Measurements from ENCODE around the gene PCNX3. TPM values are rescaled to one million over a fixed set of nuclear protein-coding genes. Genes with fewer than 3 reads are reported as not detected.

Gene PCNX3
- total and polyA plus RNA-seq, 2 donors (not counting 3 experiments of a cell fraction or from before 2014, with no cell fraction given) = 42.6 to 53.9 TPM

- BruUV-seq (replicated peaks) = no TSS peak
- H3K9ac ChIP-seq (replicated peaks; ENCODE audit: extremely low read depth, insufficient read depth, low read length) = no peak overlapping the region
- CTCF ChIA-PET = interaction anchor here (0.9 to 2.4 kb wide), 9 partner anchors 8 to 67 kb away, joined by 3 to 19 read pairs (median 5); partner anchors contain the start of genes FAM89B and PCNX3
- no peak overlapping the region for H3K27ac ChIP-seq (ENCODE audit: insufficient read depth, low read depth, low read length)
- TF ChIP-seq CTCF (IDR thresholded peaks at IDR 0.05; ENCODE audit: extremely low read depth in 1 of 2, insufficient read depth in 1 of 2, low read depth in 1 of 2, low read length in 2 of 2) (no peak), JUN (IDR thresholded peaks at IDR 0.05; ENCODE audit: borderline replicate concordance, insufficient read depth, insufficient read length, low read depth) (no peak), POLR2A (IDR thresholded peaks at IDR 0.05; ENCODE audit: low read depth, low read length) (peak; percentile 68), POLR2AphosphoS5 (IDR thresholded peaks at IDR 0.05; ENCODE audit: insufficient read depth, low read depth, low read length) (peak; percentile 68)
- TF ChIP-seq, protein P1, sequence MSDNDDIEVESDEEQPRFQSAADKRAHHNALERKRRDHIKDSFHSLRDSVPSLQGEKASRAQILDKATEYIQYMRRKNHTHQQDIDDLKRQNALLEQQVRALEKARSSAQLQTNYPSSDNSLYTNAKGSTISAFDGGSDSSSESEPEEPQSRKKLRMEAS (IDR thresholded peaks at IDR 0.05; ENCODE audit: insufficient read depth, insufficient read length) = peak; percentile 83
- dilution Hi-C loops (cut with MboI; ENCODE audit: extremely low pct_ligation_motif_present, low sequenced_read_pairs) (no loop called here), intact Hi-C loops (cut with micrococcal nuclease) (loop anchor here (1.0 kb wide), 2 partner anchors 8 to 14 kb away; partner anchors contain the start of gene PCNX3)
- H3K9me3 ChIP-seq (replicated peaks; ENCODE audit: control insufficient read depth, insufficient read depth, low read length) = no peaks in the 10 kb centered on the region
- H3K9me1 ChIP-seq (replicated peaks; ENCODE audit: control insufficient read depth, extremely low read depth, insufficient read depth, low read length) = no peaks in the 10 kb centered on the region
- no peaks in the 10 kb centered on the region for H3K27me3 ChIP-seq (ENCODE audit: control insufficient read depth in 2 of 2, insufficient read depth in 2 of 2, low read length in 2 of 2)
- peak; percentile 96 for DNase-seq (ENCODE audit: low read depth, low spot score)
- peak overlapping the region; percentile 6 for H3K4me2 ChIP-seq (ENCODE audit: insufficient read depth, low read length)
- peak; percentile 92 for FAIRE-seq
- H2AFZ ChIP-seq (ENCODE audit: low read depth, low read length) = no peak overlapping the region
- H3K4me3 ChIP-seq (replicated peaks in 1 of 3; ENCODE audit: insufficient read depth in 1 of 3, low read depth in 1 of 3, low read length in 3 of 3) = no peak overlapping the region
- H3K79me2 ChIP-seq (ENCODE audit: control insufficient read depth, insufficient read depth, low read length) = peaks cover 40% of the 10 kb centered on the region
- H4K20me1 ChIP-seq (replicated peaks; ENCODE audit: control insufficient read depth, extremely low read depth, insufficient read depth, low read length) = no peaks in the 10 kb centered on the region
- peaks cover 41% of the 10 kb centered on the region for H3K4me1 ChIP-seq (ENCODE audit: control insufficient read depth, extremely low read depth, insufficient read depth, low read length)
- peaks cover 15 to 57% of the 10 kb centered on the region in 2 experiments for H3K36me3 ChIP-seq (ENCODE audit: control insufficient read depth in 2 of 2, extremely low read depth in 1 of 2, insufficient read depth in 2 of 2, low read length in 2 of 2)
- POLR2A ChIA-PET = interaction anchor here (0.6 kb wide), 2 partner anchors 50 to 187 kb away, joined by 3 read pairs; no protein-coding TSS in a partner anchor
Observed at GRCh38 chr11:65606876-65607613, 8.5 kb upstream of the PCNX3 start.
